Measurements from ENCODE around the gene ELP2.

GRCh38 chr18:36186461-36187192 is 56.9 kb downstream of the ELP2 start:
- TF ChIP-seq POLR2AphosphoS5 (IDR thresholded peaks at IDR 0.05) (no peak), POLR2A (IDR thresholded peaks at IDR 0.05) (no peak)
